ENCODE measurements around the gene SH3RF3.

DNA sequence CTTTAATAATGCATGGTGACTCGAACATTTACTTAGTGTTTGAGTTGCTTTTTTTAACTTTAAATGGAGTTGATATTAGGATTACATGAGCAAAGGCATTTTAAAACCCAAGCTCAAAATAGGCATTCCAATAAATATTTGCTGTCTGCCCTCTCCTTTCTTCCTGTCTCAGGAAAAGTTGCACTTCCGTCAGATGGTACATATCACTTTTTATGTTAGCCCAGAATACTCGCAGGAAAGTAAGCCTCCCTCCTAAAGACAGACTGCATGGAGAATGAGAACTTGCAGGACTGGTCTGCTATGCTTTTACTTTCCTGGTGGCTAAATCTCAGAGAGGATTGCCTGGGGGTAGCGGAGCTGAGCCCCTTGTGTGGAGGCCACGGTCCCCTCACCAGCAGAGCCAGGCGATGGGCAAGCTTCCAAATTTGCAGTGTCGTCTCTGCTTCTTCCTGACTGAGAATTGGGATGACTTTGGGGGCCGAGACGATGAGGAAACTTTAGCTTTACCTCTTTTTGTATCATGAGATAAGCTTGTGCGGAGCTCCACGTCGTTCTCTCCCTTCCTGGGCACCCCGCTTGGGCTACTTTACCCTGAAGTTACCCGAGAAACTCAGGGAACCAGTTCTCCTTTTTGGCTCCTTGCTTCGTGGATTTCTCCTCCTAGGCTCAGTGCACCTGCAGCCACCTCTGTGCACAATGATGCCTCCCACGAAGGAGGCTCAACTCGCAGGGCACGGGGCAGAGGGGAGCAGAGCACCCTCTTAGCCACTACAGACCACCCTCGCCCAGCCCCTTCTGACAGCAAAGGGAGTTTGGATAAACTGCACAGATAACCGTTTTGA is 223.3 kb downstream of the SH3RF3 start:
- TF ChIP-seq TAF1 (IDR thresholded peaks at IDR 0.05; ENCODE audit: borderline replicate concordance, insufficient read depth, low read length) (no peak), POLR2AphosphoS5 (IDR thresholded peaks at IDR 0.05; ENCODE audit: low read depth, low read length) (no peak), SIN3A (IDR thresholded peaks at IDR 0.05; ENCODE audit: borderline replicate concordance, insufficient read depth, low read length) (no peak)
- TF ChIP-seq, protein P1, sequence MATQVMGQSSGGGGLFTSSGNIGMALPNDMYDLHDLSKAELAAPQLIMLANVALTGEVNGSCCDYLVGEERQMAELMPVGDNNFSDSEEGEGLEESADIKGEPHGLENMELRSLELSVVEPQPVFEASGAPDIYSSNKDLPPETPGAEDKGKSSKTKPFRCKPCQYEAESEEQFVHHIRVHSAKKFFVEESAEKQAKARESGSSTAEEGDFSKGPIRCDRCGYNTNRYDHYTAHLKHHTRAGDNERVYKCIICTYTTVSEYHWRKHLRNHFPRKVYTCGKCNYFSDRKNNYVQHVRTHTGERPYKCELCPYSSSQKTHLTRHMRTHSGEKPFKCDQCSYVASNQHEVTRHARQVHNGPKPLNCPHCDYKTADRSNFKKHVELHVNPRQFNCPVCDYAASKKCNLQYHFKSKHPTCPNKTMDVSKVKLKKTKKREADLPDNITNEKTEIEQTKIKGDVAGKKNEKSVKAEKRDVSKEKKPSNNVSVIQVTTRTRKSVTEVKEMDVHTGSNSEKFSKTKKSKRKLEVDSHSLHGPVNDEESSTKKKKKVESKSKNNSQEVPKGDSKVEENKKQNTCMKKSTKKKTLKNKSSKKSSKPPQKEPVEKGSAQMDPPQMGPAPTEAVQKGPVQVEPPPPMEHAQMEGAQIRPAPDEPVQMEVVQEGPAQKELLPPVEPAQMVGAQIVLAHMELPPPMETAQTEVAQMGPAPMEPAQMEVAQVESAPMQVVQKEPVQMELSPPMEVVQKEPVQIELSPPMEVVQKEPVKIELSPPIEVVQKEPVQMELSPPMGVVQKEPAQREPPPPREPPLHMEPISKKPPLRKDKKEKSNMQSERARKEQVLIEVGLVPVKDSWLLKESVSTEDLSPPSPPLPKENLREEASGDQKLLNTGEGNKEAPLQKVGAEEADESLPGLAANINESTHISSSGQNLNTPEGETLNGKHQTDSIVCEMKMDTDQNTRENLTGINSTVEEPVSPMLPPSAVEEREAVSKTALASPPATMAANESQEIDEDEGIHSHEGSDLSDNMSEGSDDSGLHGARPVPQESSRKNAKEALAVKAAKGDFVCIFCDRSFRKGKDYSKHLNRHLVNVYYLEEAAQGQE (IDR thresholded peaks at IDR 0.05; ENCODE audit: insufficient read depth in 1 of 2, low read depth in 2 of 2, low read length in 2 of 2) = no peak
